Neural cell (in vitro differentiated cells): ENCODE data around the gene TMOD3.

ENCODE experiments used
- EP300 ChIP-seq: fragments of 450-650 bp; conservative IDR thresholded peaks from 2 replicates; pipeline ENCODE4 v1.6.1; 2014; ENCODE audit warnings: antibody characterized with exemption, mild to moderate bottlenecking, moderate library complexity; ENCODE audit not compliant: poor library complexity, severe bottlenecking
- EZH2 ChIP-seq: fragments of 200-600, 300-800 bp; shearing (Covaris generic), sonication (generic); IDR thresholded peaks from 2 replicates; pipeline ENCODE4 v1.6.1; 2014; ENCODE audit warnings: antibody characterized with exemption, low read length, borderline replicate concordance, mild to moderate bottlenecking; ENCODE audit not compliant: insufficient read depth, poor library complexity, severe bottlenecking
- MXI1 ChIP-seq: fragments of 450-650 bp; conservative IDR thresholded peaks from 2 replicates; pipeline ENCODE4 v1.6.1; 2014; ENCODE audit warnings: antibody characterized with exemption, mild to moderate bottlenecking; ENCODE audit not compliant: poor library complexity, severe bottlenecking
- POLR2AphosphoS5 ChIP-seq: IDR thresholded peaks from 2 replicates; pipeline ENCODE4 v1.6.1; 2012
- REST ChIP-seq: IDR thresholded peaks from 2 replicates; pipeline ENCODE4 v1.6.1; 2012; ENCODE audit warnings: borderline replicate concordance
- SMC3 ChIP-seq: fragments of 450-650 bp; conservative IDR thresholded peaks from 2 replicates; pipeline ENCODE4 v1.6.1; 2014; ENCODE audit warnings: antibody characterized with exemption, mild to moderate bottlenecking, moderate library complexity; ENCODE audit not compliant: poor library complexity
- TAF1 ChIP-seq: IDR thresholded peaks from 2 replicates; pipeline ENCODE4 v1.6.1; 2012; ENCODE audit warnings: low read depth
- TF ChIP-seq, protein P1 (sequence below): fragments of 450-650 bp; IDR thresholded peaks from 2 replicates; pipeline ENCODE4 v1.5.1; 2014; ENCODE audit warnings: antibody characterized with exemption, mild to moderate bottlenecking, moderate library complexity; ENCODE audit not compliant: poor library complexity, severe bottlenecking

DNA sequence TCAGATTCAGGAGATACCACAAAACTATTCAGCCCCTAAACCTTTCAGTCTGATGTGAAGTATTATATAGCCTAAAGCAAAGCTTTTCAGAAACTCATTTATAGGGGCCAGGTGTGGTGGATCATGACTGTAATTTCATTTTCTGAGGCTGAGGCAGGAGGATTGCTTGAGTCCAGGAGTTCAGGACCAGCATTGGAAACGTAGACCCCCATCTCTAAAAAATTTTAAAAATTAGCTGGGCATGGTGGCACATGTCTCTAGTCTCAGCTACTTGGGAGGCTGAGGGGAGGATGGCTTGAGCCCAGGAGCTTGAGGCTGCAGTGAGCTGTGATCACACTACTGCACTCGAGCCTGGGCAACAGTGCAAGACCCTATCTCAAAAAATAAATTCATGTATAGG lies 60.0 kb downstream of the TMOD3 start:
- no peak for TF ChIP-seq TAF1
- TF ChIP-seq, protein P1, sequence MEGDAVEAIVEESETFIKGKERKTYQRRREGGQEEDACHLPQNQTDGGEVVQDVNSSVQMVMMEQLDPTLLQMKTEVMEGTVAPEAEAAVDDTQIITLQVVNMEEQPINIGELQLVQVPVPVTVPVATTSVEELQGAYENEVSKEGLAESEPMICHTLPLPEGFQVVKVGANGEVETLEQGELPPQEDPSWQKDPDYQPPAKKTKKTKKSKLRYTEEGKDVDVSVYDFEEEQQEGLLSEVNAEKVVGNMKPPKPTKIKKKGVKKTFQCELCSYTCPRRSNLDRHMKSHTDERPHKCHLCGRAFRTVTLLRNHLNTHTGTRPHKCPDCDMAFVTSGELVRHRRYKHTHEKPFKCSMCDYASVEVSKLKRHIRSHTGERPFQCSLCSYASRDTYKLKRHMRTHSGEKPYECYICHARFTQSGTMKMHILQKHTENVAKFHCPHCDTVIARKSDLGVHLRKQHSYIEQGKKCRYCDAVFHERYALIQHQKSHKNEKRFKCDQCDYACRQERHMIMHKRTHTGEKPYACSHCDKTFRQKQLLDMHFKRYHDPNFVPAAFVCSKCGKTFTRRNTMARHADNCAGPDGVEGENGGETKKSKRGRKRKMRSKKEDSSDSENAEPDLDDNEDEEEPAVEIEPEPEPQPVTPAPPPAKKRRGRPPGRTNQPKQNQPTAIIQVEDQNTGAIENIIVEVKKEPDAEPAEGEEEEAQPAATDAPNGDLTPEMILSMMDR: no peak
- no peak for TF ChIP-seq POLR2AphosphoS5
- no peak for TF ChIP-seq EZH2
- TF ChIP-seq MXI1: no peak
- TF ChIP-seq SMC3: no peak
- TF ChIP-seq EP300: no peak
- TF ChIP-seq REST: no peak
